Stimulated activated naive CD4-positive, alpha-beta T cell (primary cell): ENCODE data around the gene CDKN2B-AS1.

Experiments
- DNase-seq, 6 experiments: peaks; one replicate each; lab custom pipeline; 2025; lab: John Stamatoyannopoulos, UW

CDKN2B-AS1 gene

GRCh38 chr9:22005702-22006606 lies 11.4 kb downstream of the CDKN2B-AS1 start:
- DNase-seq = peak in 1 of 6 experiments; percentile 19

GRCh38 chr9:22008384-22008716 lies 13.8 kb downstream of the CDKN2B-AS1 start:
- no peak for DNase-seq

GRCh38 chr9:22008717-22009505 lies 14.3 kb downstream of the CDKN2B-AS1 start, which contains the start of gene CDKN2B:
TSS of gene CDKN2B (minus strand) at chr9:22009305. CDS start at chr9:22008953, 352 bp downstream.
- peak in 3 of 6 experiments; percentile 18 to 51 (median 40) for DNase-seq

- DNase-seq = no peak
These were observed 14.9 kb downstream of the CDKN2B-AS1 start for GRCh38 chr9:22009506-22009867.

- DNase-seq = no peak
These were observed 16.5 kb downstream of the CDKN2B-AS1 start for GRCh38 chr9:22010866-22011625.

- DNase-seq = no peak
These were observed 27.8 kb downstream of the CDKN2B-AS1 start for GRCh38 chr9:22022396-22022795.

- DNase-seq = no peak
These were observed 32.1 kb downstream of the CDKN2B-AS1 start for GRCh38 chr9:22026696-22027095.

- DNase-seq = no peak
These were observed 33.8 kb downstream of the CDKN2B-AS1 start for GRCh38 chr9:22028394-22028793.

- DNase-seq = no peak
These were observed 34.6 kb downstream of the CDKN2B-AS1 start for GRCh38 chr9:22029231-22029630.

GRCh38 chr9:22030101-22030598 lies 35.6 kb downstream of the CDKN2B-AS1 start:
- no peak for DNase-seq

- DNase-seq = no peak
These were observed 37.2 kb downstream of the CDKN2B-AS1 start for GRCh38 chr9:22031655-22032411.

- DNase-seq = no peak
These were observed 38.5 kb downstream of the CDKN2B-AS1 start for GRCh38 chr9:22033012-22033630.

- DNase-seq = no peak
These were observed 41.0 kb downstream of the CDKN2B-AS1 start for GRCh38 chr9:22035591-22036011.

- DNase-seq = no peak
These were observed 42.5 kb downstream of the CDKN2B-AS1 start for GRCh38 chr9:22036866-22037626.

- peak in 3 of 6 experiments; percentile 2 to 33 (median 4) for DNase-seq
These were observed 43.5 kb downstream of the CDKN2B-AS1 start for GRCh38 chr9:22037954-22038690.

- DNase-seq = no peak
These were observed 44.7 kb downstream of the CDKN2B-AS1 start for GRCh38 chr9:22039258-22039657.

- DNase-seq = no peak
These were observed 46.2 kb downstream of the CDKN2B-AS1 start for GRCh38 chr9:22040760-22041159.

GRCh38 chr9:22041344-22041743 lies 46.8 kb downstream of the CDKN2B-AS1 start:
- DNase-seq = no peak

- DNase-seq = no peak
These were observed 47.2 kb downstream of the CDKN2B-AS1 start for GRCh38 chr9:22041775-22042174.
